ENCODE results near the gene VRK3. TPM values are rescaled to one million over a fixed set of nuclear protein-coding genes. Genes with fewer than 3 reads are reported as not detected.

The VRK3 gene
- total and polyA plus RNA-seq, 2 donors (not counting 1 experiment from before 2014, with no cell fraction given): 58.5 to 123 TPM

DNA sequence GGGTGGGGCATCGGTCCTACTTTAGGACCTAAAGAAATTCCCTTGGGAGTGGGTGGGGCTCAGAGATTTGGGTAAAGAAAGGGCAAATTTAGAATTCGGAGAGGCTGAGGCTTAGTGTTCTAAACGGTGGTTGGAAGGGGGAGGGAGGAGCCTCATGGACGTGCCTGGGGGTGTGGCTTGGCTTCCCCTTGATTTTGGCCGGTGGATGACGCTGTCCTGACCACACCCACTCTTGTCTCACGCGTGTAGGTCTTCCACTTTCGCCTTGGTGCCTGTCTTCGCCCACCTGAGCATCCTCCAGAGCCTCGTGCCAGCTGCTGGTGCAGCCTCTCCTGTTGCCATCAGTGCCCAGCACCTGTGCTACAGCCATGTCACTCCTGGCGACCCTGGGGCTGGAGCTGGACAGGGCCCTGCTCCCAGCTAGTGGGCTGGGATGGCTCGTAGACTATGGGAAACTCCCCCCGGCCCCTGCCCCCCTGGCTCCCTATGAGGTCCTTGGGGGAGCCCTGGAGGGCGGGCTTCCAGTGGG lies 94.6 kb downstream of the VRK3 start:
- Mint-ChIP-seq H3K27me3 (no peaks in the 10 kb centered on the region), H3K4me3 (peak overlapping the region; percentile 100), H3K4me1 (peaks cover 50% of the 10 kb centered on the region), H3K9me3 (ENCODE audit: insufficient read depth) (no peaks in the 10 kb centered on the region), H3K27ac (peak overlapping the region; percentile 98)
- Histone ChIP-seq H3K4me1 (ENCODE audit: control insufficient read depth in 2 of 2, insufficient read depth in 2 of 2, low read length in 2 of 2) (peaks cover 20 to 32% of the 10 kb centered on the region in 2 donors), H3K9me3 (ENCODE audit: control extremely low read depth in 1 of 3, control insufficient read depth in 2 of 3, insufficient read depth in 1 of 3, low read length in 2 of 3) (peaks cover 0 to 3% (median 0%) of the 10 kb centered on the region in 3 donors), H3K4me3 (ENCODE audit: control extremely low read depth in 1 of 5, extremely low read depth in 1 of 5, insufficient read depth in 1 of 5, low read depth in 2 of 5, low read length in 4 of 5) (peak overlapping the region in 2 of 5 experiments; percentile 52 to 98), H2AFZ (ENCODE audit: insufficient read depth, low read depth, low read length, poor library complexity, severe bottlenecking) (no peak overlapping the region), H3K27me3 (replicated peaks in 1 of 4; ENCODE audit: control extremely low read depth in 1 of 4, control insufficient read depth in 3 of 4, insufficient read depth in 4 of 4, low read length in 3 of 4) (no peaks in the 10 kb centered on the region), H4K20me1 (ENCODE audit: control insufficient read depth, insufficient read depth, low read length, poor library complexity, severe bottlenecking) (peaks cover 26% of the 10 kb centered on the region), H3K4me2 (replicated peaks; ENCODE audit: low read depth, low read length, poor library complexity, severe bottlenecking) (peak overlapping the region; percentile 94), H3K79me2 (ENCODE audit: control insufficient read depth, insufficient read depth, low read length) (peaks cover 39% of the 10 kb centered on the region), H3K27ac (ENCODE audit: low read length in 2 of 2) (no peak overlapping the region), H3K36me3 (replicated peaks in 1 of 2; ENCODE audit: control extremely low read depth in 1 of 2, control insufficient read depth in 1 of 2, extremely low read depth in 1 of 2, insufficient read depth in 2 of 2, low read length in 1 of 2) (peaks cover under 1 to 14% of the 10 kb centered on the region in 2 experiments), H3K9ac (ENCODE audit: low read length) (no peak overlapping the region)
- TF ChIP-seq EZH2 (IDR thresholded peaks at IDR 0.05; ENCODE audit: borderline replicate concordance, insufficient read depth, low read depth, low read length, poor library complexity, severe bottlenecking): no peak
- ChIA-PET CTCF (interaction anchor here (1.4 to 2.8 kb wide), 3 partner anchors 13 to 55 kb away, joined by 3 to 15 read pairs (median 3); partner anchors contain the start of genes AKT1S1 and TBC1D17), POLR2A (interaction anchor here (0.8 to 3.1 kb wide), 11 partner anchors 12 to 289 kb away, joined by 3 to 28 read pairs (median 5); partner anchors contain the start of genes AKT1S1, FUZ, SCAF1 and TBC1D17)
- intact Hi-C loops (cut with micrococcal nuclease): loop anchor here (1.0 kb wide), 1 partner anchor 40 kb away; no protein-coding TSS in a partner anchor
- no peak for ATAC-seq (ENCODE audit: low read depth)
- DNase-seq: no peak
- 77% methylated on average over 15 of the region's 15 CpGs for WGBS (ENCODE audit: insufficient coverage)

DNA sequence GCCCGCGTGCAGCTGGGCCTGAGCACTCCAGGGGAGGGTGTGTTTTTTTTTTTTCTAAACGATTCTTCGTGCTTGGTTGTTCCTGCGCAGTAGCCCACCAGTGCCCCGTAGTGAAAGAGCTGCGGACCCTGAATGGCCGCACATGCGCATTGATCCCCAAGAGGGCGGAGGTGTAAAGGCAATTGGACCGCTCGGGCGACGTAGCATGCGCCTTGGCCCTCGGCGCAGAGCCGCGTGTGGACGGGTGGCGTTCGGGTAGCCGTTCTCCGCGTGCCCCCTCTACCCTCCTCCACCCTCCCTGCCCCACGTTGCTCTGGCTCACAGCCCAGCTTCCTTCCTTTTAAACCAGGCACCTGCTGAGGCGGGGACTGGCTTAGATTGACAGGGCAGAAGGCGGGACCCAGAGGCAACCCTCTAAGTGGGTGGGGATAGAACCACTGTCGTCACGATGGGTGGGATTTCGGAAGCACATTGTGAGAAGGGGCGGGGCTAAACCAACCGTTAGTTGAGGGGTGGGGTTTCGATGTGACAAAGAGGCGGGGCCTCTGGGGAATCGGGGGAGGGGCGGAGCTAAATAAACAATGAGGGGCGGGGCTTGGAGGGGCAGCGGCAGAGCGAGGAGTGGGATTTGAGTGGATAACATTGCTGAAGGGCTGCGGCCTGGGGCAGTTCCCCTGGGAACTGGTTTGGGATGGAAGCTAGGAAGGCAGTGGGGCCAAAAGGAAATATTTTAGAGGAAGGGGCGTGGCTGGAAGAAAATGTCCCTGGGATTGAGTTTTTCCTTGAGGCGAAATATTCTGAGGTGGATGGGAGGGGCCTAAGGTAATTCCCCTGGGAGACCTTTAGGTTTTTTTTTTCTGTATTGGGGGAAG lies 95.3 kb downstream of the VRK3 start:
- Histone ChIP-seq H3K9ac (ENCODE audit: low read length) (peak overlapping the region; percentile 92), H3K36me3 (replicated peaks in 1 of 2; ENCODE audit: control extremely low read depth in 1 of 2, control insufficient read depth in 1 of 2, extremely low read depth in 1 of 2, insufficient read depth in 2 of 2, low read length in 1 of 2) (peaks cover 1 to 17% of the 10 kb centered on the region in 2 experiments), H3K4me2 (replicated peaks; ENCODE audit: low read depth, low read length, poor library complexity, severe bottlenecking) (peak overlapping the region; percentile 94), H3K27me3 (replicated peaks in 1 of 4; ENCODE audit: control extremely low read depth in 1 of 4, control insufficient read depth in 3 of 4, insufficient read depth in 4 of 4, low read length in 3 of 4) (no peaks in the 10 kb centered on the region), H3K79me2 (ENCODE audit: control insufficient read depth, insufficient read depth, low read length) (peaks cover 46% of the 10 kb centered on the region), H3K4me1 (ENCODE audit: control insufficient read depth in 2 of 2, insufficient read depth in 2 of 2, low read length in 2 of 2) (peaks cover 20 to 32% of the 10 kb centered on the region in 2 donors), H4K20me1 (ENCODE audit: control insufficient read depth, insufficient read depth, low read length, poor library complexity, severe bottlenecking) (peaks cover 33% of the 10 kb centered on the region), H3K27ac (ENCODE audit: low read length in 2 of 2) (peak overlapping the region; percentile 80 to 97), H3K4me3 (ENCODE audit: control extremely low read depth in 1 of 5, extremely low read depth in 1 of 5, insufficient read depth in 1 of 5, low read depth in 2 of 5, low read length in 4 of 5) (peak overlapping the region; percentile 70 to 98 (median 89)), H2AFZ (ENCODE audit: insufficient read depth, low read depth, low read length, poor library complexity, severe bottlenecking) (peak overlapping the region; percentile 90), H3K9me3 (ENCODE audit: control extremely low read depth in 1 of 3, control insufficient read depth in 2 of 3, insufficient read depth in 1 of 3, low read length in 2 of 3) (peaks cover 0 to 3% (median 0%) of the 10 kb centered on the region in 3 donors)
- 8% methylated on average over 42 of the region's 43 CpGs for WGBS (ENCODE audit: insufficient coverage)
- peaks cover 53% of the 10 kb centered on the region for H3K4me1 Mint-ChIP-seq
- no peaks in the 10 kb centered on the region for H3K9me3 Mint-ChIP-seq (ENCODE audit: insufficient read depth)
- POLR2A ChIA-PET: interaction anchor here (0.7 to 3.1 kb wide), 19 partner anchors 11 to 1621 kb away, joined by 3 to 28 read pairs (median 4); partner anchors contain the start of genes AKT1S1, FUZ, PNKP and SCAF1
- DNase-seq: peak; percentile 99
- CTCF ChIA-PET: interaction anchor here (0.9 to 3.1 kb wide), 6 partner anchors 9 to 55 kb away, joined by 3 to 20 read pairs (median 6); partner anchors contain the start of genes AKT1S1 and TBC1D17
- TF ChIP-seq EZH2 (IDR thresholded peaks at IDR 0.05; ENCODE audit: borderline replicate concordance, insufficient read depth, low read depth, low read length, poor library complexity, severe bottlenecking): no peak
- TF ChIP-seq, protein P1, sequence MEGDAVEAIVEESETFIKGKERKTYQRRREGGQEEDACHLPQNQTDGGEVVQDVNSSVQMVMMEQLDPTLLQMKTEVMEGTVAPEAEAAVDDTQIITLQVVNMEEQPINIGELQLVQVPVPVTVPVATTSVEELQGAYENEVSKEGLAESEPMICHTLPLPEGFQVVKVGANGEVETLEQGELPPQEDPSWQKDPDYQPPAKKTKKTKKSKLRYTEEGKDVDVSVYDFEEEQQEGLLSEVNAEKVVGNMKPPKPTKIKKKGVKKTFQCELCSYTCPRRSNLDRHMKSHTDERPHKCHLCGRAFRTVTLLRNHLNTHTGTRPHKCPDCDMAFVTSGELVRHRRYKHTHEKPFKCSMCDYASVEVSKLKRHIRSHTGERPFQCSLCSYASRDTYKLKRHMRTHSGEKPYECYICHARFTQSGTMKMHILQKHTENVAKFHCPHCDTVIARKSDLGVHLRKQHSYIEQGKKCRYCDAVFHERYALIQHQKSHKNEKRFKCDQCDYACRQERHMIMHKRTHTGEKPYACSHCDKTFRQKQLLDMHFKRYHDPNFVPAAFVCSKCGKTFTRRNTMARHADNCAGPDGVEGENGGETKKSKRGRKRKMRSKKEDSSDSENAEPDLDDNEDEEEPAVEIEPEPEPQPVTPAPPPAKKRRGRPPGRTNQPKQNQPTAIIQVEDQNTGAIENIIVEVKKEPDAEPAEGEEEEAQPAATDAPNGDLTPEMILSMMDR (IDR thresholded peaks at IDR 0.05): no peak
- no peaks in the 10 kb centered on the region for H3K27me3 Mint-ChIP-seq
- peak overlapping the region; percentile 98 for H3K27ac Mint-ChIP-seq
- peak; percentile 84 for ATAC-seq (ENCODE audit: low read depth)
- H3K4me3 Mint-ChIP-seq: peak overlapping the region; percentile 100
- intact Hi-C loops (cut with micrococcal nuclease): loop anchor here (1.0 to 10.0 kb wide), 6 partner anchors 33 to 875 kb away; partner anchors contain the start of genes AKT1S1, TBC1D17 and VRK3
